HG03378 (cell line): ENCODE results near the gene CRYBG1.

Source experiments
- ATAC-seq: cut with Tn5 transposase; IDR thresholded peaks from one replicate; pipeline ENCODE4 v1.9.1; 2021; ENCODE audit warnings: mild to moderate bottlenecking, moderate library complexity; ENCODE audit not compliant: unreplicated experiment

CRYBG1 gene

GRCh38 chr6:106456756-106457155 is 96.2 kb downstream of the CRYBG1 start:
- no peak for ATAC-seq

DNA sequence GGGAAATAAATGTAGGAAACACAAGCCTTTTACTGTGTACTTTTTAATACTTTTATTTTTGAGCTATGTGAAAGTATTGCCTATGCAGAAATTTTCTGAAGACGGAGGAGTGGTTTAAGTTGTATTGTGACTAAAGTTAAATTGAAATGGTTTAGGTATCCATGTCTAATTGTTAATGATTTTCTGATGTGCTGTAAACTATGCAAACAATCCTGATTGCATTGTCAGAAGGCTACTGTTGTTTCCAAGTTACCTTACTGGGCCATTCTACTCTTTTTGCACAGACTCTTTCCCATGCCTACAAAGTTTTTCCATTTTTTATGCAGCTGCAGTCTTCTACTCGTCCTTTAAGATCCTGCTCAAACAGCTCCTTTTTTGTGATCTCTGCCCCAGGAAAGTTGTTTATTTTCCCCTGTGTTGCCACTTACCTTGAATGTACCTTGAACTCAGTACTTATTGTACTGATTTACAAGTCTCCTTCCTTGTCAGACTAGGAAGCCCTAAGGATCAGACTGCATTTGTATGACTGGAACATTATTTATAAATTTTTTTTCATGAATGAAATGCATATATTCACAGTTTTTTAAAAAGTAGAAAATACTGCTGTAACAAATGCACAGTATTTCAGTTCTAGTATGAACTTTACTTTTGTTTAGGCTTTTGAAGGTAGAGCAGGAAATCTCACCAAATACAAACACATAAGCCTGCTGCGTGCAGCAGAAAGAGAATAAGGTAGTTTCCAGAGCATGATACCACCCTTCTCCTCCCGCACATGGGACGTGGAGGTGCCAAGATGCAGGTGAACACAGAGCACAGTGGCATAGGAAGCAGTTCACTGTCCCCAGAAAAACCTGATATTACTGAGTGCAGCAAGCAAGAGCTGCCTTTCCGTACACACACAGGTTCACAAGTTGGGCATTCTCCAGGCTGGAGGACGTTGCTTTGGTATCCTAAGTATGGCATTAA is 97.8 kb downstream of the CRYBG1 start:
- ATAC-seq = no peak

DNA sequence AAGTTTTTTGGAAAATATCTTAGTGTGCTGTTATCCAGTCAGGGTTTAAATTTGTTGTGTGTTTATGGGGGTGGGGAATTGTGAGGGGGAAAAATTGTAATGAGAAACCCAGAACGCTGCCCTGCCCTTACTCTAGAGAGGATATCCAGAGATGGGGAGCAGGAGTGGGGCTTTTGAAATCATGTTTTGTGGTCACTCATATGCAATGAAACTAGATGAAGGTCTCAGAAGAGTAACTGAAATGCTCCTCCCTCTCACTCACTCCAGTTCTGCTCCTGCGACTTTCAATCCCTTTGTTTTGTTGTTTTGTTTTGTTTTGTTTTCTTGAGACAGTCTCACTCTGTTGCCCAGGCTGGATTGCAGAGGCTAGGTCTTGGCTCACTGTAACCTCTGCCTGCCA is 100.0 kb downstream of the CRYBG1 start:
- ATAC-seq = no peak

DNA sequence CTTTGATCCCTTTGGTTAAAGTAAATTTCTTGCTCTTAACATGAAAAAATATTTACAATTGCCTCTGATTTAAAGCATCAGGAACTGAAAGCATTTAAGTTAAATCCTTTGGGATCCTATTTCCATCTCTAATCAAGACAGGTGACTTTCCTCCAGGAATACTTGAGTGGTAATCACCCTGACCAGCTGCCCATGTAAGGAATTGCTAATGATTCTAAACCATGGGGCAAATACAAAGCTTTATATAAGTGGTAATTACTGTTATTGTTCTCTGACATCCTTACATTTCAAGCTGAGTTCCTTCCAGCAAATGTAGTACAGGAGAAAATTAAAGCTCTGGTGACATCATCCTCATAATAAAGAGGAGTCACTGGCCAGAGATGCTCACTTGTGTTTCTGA is 100.6 kb downstream of the CRYBG1 start:
- ATAC-seq = no peak

- no peak for ATAC-seq
These were observed 102.5 kb downstream of the CRYBG1 start for GRCh38 chr6:106462923-106463557.

GRCh38 chr6:106466211-106466610 is 105.7 kb downstream of the CRYBG1 start:
- no peak for ATAC-seq

GRCh38 chr6:106468935-106469334 is 108.4 kb downstream of the CRYBG1 start:
- no peak for ATAC-seq

- ATAC-seq = no peak
These were observed 109.4 kb downstream of the CRYBG1 start for GRCh38 chr6:106469882-106470281.

DNA sequence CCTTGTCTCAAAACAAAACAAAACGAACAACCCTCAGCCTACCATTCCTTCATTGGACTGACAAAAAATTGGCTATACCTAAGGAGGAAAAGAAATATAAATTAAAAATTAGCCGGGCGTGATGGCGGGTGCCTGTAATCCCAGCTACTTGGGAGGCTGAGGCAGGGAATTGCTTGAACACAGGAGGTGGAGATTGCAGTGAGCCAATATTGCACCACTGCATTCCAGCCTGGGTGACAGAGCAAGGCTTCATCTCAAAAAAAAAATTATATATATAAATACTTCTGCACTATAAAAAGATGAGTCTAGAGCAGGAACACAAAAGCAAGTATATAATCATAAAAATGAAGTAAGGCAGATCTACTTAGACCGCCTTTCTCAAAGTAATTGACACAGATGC is 109.8 kb downstream of the CRYBG1 start:
- no peak for ATAC-seq

GRCh38 chr6:106470811-106471210 is 110.3 kb downstream of the CRYBG1 start:
- ATAC-seq = no peak

DNA sequence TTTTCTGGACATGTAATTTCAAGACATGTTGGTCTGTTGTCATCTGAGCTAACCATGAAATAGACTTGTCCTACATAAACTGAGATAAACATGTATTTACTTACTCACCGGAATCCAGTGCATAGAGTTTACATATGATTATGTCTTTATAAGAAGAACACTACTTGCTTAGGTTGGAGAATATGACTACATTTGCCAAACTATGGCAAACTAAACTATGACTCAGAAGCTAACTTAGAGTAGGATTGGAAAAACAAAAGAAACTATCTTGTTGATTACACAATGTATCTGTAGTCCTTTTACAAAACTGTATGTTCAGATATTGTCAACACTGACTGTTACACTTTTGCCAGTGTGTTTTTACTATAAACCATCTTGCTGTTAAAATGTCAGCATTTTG is 113.3 kb downstream of the CRYBG1 start:
- ATAC-seq = no peak

GRCh38 chr6:106474466-106474865 is 113.9 kb downstream of the CRYBG1 start:
- ATAC-seq = no peak

- no peak for ATAC-seq
These were observed 114.8 kb downstream of the CRYBG1 start for GRCh38 chr6:106475284-106475683.

GRCh38 chr6:106476331-106477105 is 116.0 kb downstream of the CRYBG1 start:
- ATAC-seq = no peak

DNA sequence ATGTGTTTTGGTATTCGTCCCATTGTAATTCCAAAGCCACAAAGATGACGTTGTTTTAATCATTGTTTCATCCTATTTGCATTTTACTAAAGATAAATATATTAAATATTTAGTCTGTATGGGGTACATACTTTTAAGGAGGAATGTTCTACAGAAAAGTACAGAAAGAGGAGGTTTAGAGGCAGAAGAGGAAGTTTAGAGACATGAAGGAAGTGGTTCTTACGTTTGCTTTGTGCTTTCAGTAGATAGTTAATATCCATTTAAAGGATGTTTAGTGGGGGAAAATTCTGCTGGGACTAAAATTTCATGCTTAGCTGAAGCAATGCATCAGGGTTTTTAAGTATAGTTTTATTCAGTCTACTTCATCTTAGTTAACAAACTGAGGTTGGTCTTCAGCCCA is 116.6 kb downstream of the CRYBG1 start:
- no peak for ATAC-seq

DNA sequence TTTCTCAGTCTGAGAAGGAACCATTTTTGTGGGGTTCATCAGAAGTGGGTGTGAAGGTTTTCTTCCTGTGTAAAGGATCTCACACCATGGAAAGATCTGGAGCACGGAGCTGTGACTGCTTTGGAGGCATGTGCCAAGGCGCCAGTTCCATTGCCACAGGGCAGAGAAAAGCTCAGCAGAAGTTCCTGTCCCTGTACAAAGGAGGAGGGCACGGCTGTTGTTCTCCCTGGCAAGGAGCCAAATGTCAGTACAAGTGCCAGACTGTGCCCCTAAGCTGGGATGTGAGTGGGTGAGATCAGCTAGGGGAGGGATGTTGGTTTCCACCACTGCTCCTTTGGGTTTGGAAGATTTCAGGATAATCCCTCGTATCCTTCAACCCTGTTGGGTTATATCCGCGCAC is 117.3 kb downstream of the CRYBG1 start:
- no peak for ATAC-seq

- no peak for ATAC-seq
These were observed 125.7 kb downstream of the CRYBG1 start for GRCh38 chr6:106486236-106486635.

DNA sequence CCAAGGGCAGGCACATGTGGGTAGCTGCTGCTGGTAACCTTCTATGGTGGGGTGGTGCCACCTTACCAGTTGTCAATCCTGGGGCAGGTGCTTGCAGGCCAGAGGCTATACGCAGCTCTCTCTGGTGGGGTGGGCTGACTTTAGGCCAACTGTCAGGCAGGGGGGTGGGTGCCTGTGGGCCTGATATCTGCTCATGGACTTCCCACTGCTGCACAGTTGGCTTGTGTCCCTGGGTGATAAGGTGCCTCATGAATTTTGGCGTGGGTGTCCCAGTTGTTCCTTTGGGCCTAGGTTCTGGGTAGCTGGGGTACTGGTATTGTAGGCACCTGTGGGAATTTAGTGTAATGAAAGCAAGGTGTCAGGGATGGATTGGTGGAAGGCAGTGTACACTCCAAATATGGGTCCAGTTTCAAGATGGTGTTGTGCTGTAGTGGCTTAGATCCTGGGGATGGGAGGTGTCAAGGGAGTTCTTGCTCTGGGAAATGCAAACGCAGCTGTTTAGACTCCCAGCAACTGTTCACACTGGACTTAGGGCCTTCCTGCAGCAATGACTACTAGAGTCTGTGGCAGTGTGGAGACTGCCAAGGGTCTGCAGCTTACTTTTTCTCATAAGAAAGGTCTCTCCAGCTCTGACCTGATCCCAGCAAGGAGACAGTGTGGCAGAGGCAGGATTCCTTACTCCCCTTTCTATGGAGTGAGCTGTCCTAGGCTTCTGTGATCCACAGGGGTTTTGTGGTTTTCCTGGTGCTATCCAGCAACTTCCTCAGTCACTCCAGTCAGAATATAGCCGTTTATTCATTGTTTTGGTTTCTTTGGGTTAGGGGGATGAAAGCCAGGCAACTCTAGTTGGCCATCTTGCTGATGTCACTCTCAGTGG is 128.2 kb downstream of the CRYBG1 start:
- ATAC-seq = no peak

- ATAC-seq = no peak
These were observed 129.5 kb downstream of the CRYBG1 start for GRCh38 chr6:106490030-106490429.

DNA sequence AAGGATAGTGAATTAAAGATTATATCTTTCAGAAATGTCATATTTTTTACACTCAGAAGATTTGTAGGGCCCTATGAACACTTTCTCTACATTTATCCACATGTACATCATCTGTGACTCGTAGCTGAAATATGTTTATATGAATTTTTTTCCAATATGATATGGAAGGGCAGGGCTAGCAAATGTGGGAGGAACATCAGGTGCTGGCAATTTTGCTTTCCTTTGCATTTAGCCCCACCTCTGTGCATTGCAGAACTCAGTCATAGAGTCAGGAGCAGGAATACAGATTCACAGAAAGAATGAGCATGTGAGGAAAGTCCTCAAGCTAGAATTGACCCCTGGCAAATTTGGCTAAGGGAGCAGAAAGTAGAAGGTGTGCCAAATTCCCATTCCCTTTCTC is 129.9 kb downstream of the CRYBG1 start:
- ATAC-seq = no peak

DNA sequence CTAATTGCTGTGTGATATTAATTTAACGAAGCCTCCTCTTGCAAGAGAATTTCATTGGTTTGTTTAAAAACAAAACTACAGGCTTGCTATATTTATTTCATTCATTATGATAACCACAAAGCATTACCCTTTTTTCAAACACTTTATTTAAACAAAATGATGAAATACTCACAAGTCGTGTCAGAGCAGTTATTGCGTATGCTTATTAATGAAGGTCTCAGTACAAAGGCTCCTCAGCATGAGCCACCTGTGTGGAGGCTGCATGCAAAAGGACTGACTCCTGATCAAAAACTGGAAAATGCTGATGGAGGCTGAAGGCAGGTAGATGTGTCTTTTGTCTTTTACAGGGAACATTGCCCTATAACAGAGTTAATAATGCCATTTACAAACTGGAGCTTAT is 130.5 kb downstream of the CRYBG1 start:
- no peak for ATAC-seq
